HG03575 (cell line): Measurements from ENCODE around the gene CTDSPL.

Experiments
- ATAC-seq: cut with Tn5 transposase; IDR thresholded peaks from one replicate; pipeline ENCODE4 v1.9.1; 2021; ENCODE audit not compliant: unreplicated experiment, insufficient number of reproducible peaks, low FRiP score; ENCODE audit errors: extremely low read depth

The CTDSPL gene

DNA sequence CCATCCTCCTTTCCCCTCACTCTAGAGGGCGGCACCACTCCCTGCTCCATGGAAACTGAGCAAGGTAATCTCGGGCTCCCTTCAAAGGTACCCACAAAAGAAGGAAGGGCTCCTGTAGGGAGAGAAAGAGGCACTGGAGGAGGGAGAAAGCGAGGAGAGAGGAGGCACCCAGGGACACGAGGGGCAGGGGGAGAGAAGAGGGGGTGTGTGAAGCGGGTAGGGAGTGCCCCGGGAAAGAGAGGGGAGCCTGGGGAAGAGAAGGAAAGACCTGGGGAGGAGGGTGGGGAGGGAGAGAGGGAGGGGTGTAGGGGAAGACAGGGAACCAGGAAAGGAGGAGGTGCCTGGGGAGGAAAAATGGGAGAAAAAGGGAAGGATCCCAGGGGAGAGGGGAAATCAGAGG, 129.4 kb downstream of the CTDSPL start:
- ATAC-seq, result no peak

DNA sequence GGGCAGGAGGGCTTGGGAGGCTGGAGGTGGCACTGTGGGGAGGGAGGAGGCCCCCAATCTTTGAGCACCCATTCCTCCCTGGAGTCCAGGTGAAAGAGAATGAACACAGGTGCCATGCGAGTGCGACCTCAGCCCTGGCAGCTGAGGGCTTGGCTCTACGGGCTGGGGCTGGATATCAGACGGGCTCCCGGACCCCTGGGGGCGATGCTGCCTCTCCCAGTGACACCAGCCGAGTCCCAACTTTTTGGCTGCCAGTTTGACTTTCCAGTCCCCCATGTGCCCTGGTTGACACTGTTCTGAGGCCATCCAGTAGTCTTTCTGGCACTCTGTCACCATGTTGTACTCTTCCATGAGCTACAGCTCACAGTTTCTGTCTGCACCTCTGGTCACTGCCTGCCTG, 130.1 kb downstream of the CTDSPL start:
- ATAC-seq, result no peak

DNA sequence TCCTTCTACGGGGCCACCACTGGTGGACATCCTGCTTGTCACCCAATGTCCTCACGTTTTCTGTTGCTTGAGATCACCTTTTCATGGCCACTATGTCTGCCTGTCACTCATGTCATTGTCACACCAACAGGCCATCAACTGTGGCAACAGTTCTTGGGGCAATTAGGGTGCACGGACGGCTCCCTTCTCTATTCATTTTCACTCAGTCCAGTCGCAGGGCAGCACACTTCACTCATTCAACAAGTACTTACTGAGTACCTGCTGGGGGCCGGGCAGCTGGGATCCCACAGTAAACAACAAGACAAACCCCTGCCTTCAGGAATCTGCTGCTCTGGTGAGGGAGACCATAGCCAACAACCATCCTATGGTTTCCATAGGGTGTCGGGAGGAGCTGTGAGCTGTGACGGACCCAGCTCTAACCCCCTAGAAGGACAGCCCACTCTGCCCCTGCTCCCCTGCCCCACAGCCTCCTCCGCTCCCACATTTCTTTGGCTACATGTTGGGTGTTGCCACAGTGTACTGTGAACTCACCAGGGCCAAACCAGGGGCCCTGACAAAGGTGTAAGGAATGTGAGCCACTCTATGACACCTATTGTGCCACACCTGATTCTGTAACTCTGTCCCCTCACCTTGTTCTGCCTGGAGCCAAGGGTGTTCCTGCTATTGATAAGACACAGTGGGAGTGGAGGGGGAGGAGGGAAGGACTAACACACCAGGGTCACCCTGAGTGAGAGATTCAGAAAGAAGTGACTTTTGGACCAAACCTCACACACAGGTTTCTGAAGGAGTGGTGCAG, 130.8 kb downstream of the CTDSPL start:
- ATAC-seq, result no peak

DNA sequence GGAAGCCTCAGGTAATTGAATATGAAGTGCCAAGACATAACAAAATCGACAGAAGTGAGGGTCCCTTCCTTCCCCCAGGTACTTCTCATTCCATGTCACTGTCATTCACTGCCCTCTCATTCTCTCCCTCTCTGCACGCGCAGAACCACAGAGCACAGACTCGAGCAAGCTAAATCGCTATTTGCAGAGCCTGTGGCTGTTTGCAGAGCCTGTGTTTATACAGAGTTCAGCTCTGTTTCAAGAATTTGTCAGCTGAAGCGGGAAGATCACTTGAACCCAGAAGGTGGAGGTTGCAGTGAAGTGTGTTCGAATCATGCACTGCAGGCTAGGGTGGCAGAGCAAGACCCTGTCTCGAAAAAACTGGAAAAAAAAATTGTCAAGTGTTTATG, 131.4 kb downstream of the CTDSPL start:
- ATAC-seq, result no peak

DNA sequence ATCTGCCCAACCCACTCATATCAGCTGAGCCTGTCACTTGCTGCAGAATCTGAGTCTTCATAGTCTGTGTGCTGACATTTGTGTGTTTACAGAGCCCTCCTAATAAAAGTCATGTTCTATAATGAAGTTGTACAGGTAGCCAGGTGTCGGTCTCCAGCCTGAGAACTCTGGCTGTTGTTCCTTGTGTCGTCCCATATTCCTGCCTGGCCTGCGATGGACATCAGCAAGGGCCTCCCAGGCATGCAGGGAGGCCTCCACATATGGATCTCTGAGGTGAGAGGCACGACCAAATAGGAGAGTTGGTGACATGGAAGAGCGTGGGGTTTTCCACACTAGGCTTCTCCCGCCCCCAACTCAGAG, 131.8 kb downstream of the CTDSPL start:
- ATAC-seq, result no peak

DNA sequence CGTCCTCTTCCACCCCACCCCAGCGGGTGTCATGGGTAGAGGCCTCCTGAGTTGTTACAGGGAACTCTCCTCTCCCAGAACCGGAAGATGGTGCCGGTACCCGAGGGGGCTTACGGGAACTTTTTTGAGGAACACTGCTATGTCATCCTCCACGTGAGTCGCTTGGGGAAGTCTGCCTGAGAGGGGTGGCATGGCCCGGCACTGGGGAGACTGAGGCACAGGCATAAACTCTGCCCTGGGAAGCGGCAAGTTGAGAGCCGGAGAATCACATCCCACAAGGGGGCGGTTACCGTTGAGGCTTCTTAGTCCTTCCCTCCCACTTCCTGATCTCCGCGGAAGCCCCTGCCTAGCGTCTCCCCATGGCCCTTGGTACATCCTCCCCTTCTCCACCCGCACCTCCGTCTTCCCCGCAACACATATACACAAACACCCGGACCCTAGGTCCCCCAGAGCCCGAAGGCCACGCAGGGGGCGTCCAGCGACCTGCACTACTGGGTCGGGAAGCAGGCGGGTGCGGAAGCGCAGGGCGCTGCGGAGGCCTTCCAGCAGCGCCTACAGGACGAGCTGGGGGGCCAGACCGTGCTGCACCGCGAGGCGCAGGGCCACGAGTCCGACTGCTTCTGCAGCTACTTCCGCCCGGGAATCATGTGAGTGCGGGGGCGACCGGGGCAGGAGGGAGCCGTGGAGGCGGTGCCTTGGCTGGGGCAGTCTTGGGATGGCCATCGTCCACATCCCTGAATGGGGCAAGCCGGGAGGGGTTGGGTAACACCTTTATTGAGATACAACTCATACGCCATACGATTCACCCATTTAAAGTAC, 132.3 kb downstream of the CTDSPL start:
- ATAC-seq, result peak; percentile 34

DNA sequence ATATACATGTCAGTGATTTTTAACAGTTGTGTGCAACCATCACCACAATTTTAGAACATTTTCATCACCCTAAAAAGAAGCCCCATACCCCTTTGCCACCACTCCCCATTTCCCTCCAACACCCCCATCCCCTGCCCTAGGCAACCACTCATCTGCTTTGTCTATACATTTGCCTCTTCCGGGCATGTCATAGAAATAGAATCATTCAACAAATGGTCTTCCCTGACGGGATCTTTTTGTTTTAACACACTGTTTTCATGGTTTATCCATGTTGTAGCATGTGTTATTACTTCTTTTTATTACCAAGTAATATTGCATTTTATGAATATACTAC, 132.9 kb downstream of the CTDSPL start:
- ATAC-seq, result no peak

DNA sequence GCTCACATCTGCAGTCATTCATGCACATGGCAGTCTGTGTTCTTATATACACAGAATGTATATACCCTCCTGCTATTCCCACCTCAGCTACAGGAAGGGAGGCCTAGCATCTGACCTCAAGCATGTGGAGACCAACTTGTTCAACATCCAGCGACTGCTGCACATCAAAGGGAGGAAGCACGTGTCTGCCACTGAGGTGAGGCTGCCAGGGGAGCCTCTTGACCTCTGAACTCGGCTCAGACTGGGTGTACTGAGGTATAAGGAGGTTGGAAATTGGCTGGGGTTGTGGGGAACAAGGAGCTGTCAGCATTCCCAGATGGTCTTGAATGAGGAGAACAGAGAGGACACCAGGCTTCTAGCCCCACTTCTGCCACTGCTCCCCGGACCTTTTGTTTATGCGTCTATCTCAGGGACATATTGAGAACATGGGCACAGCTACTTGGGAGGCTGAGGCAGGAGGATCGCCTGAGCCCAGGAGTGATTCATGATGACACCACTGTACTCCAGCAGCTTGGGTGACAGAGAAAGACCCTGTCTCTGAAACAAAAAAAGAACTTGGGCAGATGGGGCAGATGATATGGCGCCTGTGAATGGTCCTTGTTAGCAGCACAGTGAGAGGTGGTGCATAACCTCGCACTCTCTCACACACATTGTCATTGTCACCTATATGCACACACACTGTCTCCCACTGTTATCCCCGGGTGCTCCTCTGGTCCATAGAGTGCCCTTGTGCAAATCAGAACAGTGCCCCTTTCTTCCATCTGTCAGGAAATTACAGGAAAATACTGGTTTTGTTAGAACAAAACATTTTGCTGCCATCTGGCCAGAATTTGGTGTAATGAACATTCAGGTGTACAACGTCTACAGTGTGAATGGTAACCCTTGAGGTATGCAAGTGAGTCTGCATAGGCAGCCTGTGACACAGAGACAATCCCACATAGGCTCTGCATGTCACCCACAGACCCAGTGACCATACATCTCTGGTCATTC, 134.3 kb downstream of the CTDSPL start:
- ATAC-seq, result no peak

DNA sequence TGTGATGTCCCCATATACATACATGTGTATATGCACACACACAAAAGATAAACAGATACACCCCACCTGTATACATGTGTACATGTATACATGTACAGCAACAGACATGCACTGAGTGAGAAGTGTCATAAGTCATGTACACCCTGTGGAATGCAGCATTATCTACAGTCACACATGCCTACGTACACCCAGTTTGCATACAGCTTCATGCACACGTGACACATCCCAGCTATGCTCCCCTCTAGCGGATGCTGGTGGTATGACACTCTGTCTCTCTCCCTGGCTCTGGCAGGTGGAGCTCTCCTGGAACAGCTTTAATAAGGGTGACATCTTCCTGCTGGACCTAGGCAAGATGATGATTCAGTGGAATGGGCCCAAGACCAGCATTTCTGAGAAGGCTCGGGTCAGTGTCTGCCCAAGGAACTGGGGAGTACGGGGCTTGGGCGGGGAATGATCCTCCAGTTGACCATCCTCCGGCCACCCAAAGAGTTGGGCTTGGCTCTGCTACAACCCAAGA, 135.2 kb downstream of the CTDSPL start:
- ATAC-seq, result peak; percentile 43

DNA sequence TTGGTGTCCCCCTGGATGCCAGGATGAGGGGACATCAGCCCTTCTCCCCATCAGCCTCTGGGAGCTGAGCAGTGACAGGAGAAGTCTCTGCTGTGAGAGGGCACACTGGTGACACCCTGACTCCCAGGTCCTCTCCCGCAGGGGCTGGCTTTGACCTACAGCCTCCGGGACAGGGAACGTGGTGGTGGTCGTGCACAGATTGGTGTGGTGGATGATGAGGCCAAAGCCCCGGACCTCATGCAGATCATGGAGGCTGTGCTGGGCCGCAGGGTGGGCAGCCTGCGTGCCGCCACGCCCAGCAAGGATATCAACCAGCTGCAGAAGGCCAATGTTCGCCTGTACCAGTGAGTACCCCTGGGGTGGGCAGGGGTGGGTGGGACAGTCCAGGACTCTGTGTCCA, 135.7 kb downstream of the CTDSPL start:
- no peak for ATAC-seq

DNA sequence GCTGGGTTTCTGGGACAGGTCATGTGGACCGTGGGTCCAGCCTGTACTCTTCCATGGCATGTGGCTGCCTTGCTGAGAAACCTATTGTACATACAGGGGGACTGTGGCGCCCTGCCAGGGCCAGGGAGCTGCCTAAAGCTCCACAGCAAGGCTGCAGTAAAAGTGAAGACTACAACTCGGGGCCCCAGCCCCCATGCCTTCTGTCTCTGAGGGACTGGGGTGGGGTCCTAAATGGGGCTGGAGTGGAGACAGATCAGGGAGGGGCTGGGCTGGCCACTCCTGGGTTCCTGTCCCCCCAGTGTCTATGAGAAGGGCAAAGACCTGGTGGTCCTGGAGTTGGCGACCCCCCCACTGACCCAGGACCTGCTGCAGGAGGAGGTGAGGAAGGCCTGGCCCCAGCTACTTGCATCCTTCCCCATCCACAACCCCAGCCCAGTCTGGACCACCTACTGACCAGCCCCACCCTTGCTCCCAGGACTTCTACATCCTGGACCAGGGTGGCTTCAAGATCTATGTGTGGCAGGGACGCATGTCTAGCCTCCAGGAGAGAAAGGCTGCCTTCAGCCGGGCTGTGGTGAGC, 136.2 kb downstream of the CTDSPL start:
- no peak for ATAC-seq

DNA sequence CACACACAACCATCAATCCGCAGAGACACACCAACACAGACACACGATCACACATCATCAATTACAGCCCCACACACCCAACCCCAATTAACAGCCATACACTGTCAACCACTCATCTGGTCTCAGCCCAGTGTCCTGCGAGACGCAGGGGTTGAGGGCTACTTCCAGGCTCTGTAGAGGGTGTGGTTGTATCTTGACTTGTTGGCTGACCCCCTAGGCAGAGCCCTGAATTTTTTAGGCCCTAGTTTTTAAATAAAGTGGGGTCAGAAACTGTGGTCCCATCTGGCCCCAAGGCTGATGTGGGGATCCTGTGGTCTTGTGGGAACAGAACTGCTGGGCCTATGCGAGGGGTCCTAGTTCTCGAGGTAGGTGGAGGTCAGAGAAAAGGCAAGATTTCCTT, 138.2 kb downstream of the CTDSPL start:
- ATAC-seq, result no peak

DNA sequence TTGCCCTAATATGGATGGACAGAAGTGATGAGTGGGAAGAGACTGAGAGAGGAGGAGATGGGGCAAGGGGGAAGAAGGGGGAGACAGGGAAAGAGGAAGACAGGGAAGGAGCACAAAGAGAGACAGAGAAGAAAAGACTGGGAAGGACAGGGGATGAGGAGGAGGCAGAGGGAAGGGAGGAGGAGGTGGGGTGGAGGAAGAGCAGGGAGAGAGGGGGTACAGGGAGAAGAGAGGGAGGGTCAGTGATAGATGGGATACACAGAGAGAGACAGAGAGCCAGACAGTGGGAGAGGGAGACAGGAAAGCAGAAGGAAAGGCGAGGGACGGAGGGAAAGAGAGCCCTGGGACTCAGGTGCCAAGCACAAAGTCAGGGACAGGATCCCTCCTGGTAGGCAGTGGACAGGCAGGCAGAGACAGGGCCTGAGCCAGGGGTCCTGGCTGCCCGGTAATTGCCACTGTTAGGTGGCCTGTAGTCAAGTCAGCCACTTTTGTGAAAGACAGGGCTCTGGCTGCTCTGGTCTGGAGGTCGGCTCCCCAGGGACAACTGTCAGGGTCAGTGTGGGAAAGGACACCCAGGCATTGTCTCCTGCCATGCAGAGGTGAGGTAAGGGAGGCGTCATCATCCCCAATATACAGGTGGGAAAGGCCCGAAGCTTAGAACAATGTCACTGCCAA, 138.7 kb downstream of the CTDSPL start:
- no peak for ATAC-seq

DNA sequence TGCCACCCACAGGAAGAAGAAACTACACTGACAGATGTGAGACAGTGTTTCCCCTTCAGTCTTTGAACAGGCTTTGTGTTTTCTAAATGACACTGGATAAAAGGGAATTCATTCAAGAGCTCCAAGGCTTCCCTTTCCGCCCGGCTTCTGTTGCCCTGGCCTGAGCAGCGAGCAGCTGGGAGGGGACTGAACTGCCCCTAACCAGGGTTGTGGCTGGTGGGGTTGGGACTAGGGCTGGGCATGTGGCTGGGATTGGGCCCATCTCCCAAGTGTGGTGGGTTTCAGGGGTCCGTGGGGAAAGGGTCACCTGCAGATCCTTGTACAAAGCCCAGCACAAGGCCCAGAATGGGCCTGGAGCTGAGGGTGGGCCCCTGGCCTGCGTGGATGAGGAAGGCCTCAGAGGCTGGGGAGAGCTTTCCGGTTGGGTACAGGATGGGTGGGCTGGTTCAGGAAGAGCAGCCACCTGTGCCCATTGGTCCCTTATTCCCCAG, 139.3 kb downstream of the CTDSPL start:
- ATAC-seq, result no peak

DNA sequence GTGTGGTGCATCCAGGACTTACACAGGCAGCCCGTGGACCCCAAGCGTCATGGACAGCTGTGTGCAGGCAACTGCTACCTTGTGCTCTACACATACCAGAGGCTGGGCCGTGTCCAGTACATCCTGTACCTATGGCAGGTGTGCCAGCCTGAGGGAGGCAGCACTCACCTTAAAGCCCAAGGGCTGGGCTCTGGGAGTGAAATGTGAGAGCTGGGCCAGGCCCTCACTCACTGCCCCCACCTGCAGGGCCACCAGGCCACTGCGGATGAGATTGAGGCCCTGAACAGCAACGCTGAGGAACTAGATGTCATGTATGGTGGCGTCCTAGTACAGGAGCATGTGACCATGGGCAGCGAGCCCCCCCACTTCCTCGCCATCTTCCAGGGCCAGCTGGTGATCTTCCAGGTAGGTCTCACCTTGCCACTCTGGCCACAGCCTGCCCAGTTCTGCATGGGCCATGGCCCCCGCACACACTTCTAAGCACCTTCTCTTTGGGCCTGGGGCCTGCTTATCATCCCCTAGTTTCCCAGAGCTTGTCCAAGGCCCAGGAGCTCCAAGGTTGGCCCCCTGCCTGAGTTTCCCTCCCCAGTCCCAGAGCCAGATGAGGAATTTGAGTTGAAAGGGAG, 139.9 kb downstream of the CTDSPL start:
- no peak for ATAC-seq

DNA sequence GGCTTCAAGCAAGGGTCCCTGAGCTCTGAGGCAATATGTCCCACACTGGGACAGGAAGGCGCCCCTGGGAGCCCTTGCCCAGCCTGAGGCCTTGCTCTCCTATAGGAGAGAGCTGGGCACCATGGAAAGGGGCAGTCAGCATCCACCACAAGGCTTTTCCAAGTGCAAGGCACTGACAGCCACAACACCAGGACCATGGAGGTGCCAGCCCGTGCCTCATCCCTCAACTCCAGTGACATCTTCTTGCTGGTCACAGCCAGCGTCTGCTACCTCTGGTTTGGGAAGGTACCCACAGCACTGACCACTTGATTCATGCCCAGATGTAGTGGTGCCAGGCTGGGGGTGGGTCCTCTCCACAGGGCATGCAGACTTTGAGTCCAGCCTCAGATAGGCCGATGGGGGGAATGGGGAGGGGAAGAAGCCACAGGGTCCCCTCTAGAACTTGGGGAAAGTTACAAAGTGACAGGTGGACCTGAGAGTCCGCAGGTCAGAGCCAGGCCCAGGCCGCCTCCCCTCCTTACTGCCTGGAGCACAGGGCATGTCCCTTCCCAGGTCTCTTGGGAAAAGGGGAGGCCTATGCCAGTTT, 140.7 kb downstream of the CTDSPL start:
- no peak for ATAC-seq

DNA sequence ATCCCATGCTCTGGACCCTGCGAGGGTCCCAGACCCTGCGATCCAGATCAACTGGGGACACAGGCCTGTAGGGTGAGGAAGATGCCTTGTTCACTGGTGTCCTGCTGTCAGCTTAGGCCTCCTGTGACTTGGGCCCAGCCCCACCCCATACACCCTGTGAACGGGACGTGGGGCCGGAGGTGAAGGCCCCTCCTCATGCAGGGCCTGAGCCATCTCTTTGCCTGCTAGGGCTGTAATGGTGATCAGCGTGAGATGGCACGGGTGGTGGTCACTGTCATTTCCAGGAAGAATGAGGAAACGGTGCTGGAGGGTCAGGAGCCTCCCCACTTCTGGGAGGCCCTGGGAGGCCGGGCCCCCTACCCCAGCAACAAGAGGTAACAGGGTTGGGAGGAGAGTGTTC, 141.3 kb downstream of the CTDSPL start:
- no peak for ATAC-seq
